GM18858 (cell line): ENCODE data around the gene KRTAP12-1.
"Not testable (repeated sequence)": the region's sequence is repeated elsewhere in the genome, so short reads cannot be mapped to it uniquely, and the experiment has no call there.

ENCODE experiments used
- ATAC-seq: cut with Tn5 transposase; IDR thresholded peaks from one replicate; pipeline ENCODE4 v1.9.1; 2021; ENCODE audit not compliant: unreplicated experiment

The KRTAP12-1 gene

GRCh38 chr21:44699502-44700001, 17.6 kb upstream of the KRTAP12-1 start:
- no peak for ATAC-seq

- ATAC-seq: no peak
Observed at GRCh38 chr21:44697811-44698734, 16.1 kb upstream of the KRTAP12-1 start.

- not testable (repeated sequence) for ATAC-seq
Observed at GRCh38 chr21:44697172-44697810, 15.3 kb upstream of the KRTAP12-1 start, which contains the start of gene KRTAP10-12. TSS of gene KRTAP10-12 (plus strand) at chr21:44697172. CDS start at chr21:44697202, 30 bp downstream.

GRCh38 chr21:44696572-44696971, 14.6 kb upstream of the KRTAP12-1 start:
- no peak for ATAC-seq

- no peak for ATAC-seq
Observed at GRCh38 chr21:44695641-44696040, 13.7 kb upstream of the KRTAP12-1 start.

- no peak for ATAC-seq
Observed at GRCh38 chr21:44695184-44695583, 13.2 kb upstream of the KRTAP12-1 start.

- no peak for ATAC-seq
Observed at GRCh38 chr21:44694776-44695175, 12.8 kb upstream of the KRTAP12-1 start.

- ATAC-seq: no peak
Observed at GRCh38 chr21:44692798-44693512, 11.0 kb upstream of the KRTAP12-1 start.

- ATAC-seq: no peak
Observed at GRCh38 chr21:44691686-44692085, 9.7 kb upstream of the KRTAP12-1 start.

- ATAC-seq: not testable (repeated sequence)
Observed at GRCh38 chr21:44689740-44690139, 7.8 kb upstream of the KRTAP12-1 start.

GRCh38 chr21:44687671-44688070, 5.7 kb upstream of the KRTAP12-1 start:
- no peak for ATAC-seq

GRCh38 chr21:44686843-44687561, 5.0 kb upstream of the KRTAP12-1 start:
- no peak for ATAC-seq

- no peak for ATAC-seq
Observed at GRCh38 chr21:44686000-44686781, 4.2 kb upstream of the KRTAP12-1 start.

- not testable (repeated sequence) for ATAC-seq
Observed at GRCh38 chr21:44685050-44685449, 3.1 kb upstream of the KRTAP12-1 start.

- ATAC-seq: no peak
Observed at GRCh38 chr21:44684483-44684882, 2.5 kb upstream of the KRTAP12-1 start.

GRCh38 chr21:44684077-44684476, 2.1 kb upstream of the KRTAP12-1 start:
- no peak for ATAC-seq

GRCh38 chr21:44682580-44683151, 703 bp upstream of the KRTAP12-1 start:
- ATAC-seq: no peak

GRCh38 chr21:44681152-44681551, 811 bp downstream of the KRTAP12-1 start:
- ATAC-seq: no peak

GRCh38 chr21:44677881-44678280, 4.1 kb downstream of the KRTAP12-1 start:
- ATAC-seq: no peak
